GM18909 (cell line): Measurements from ENCODE around the gene KLRF1.

ENCODE experiments used
- ATAC-seq: cut with Tn5 transposase; IDR thresholded peaks from one replicate; pipeline ENCODE4 v1.9.1; 2021; ENCODE audit warnings: mild to moderate bottlenecking; ENCODE audit not compliant: unreplicated experiment, poor library complexity

Gene KLRF1, protein sequence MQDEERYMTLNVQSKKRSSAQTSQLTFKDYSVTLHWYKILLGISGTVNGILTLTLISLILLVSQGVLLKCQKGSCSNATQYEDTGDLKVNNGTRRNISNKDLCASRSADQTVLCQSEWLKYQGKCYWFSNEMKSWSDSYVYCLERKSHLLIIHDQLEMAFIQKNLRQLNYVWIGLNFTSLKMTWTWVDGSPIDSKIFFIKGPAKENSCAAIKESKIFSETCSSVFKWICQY

DNA sequence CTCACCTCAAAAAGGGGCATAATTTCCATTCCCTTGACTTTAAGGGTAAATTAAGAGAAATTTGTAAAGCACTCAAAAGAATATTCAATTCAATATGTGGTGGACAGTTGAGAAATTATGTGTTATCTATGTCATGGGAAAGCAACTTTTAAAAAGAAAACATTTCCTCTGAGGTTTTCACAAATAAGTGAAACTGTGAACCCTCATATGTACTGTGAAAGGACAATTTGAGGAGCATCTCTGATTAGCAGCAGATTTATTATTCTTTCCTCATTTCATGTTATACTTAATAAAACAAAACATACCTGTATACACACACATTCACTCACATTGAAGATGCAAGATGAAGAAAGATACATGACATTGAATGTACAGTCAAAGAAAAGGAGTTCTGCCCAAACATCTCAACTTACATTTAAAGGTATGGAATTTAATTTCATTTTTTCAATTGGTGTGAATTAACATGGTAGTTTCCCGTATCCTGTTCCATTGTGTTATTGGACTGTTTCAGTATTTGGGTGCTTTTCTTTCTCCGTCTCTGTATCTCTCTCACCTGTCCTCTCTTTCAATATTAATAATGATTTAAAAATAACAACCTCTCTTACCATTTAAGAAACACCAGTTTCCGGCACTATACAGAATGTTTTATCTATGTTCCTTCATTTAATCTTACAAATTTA, at the start of gene KLRF1:
KLRF1 (plus strand) TSS at position 273 of the 680 bp plus-strand sequence; CDS start at position 337, 64 bp downstream.
- ATAC-seq: no peak

DNA sequence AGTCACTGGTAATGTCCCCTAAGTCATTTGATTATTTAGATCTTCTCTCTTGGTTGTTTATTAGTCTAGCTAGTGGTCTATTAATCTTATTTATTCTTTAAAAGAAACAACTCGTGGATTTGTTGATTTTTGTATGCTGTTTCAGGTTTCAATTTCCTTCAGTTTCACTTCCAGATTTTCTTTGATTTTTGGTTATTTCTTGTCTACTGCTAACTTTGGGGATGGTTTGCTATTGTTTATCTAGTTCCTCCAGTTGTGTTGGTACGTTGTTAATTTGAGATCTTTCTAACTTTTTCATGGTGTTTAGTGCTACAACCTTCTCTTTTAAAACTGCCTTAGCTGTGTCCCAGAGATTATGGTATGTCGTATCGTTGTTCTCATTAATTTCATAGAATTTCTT, 48.1 kb upstream of the KLRF1 start:
- no peak for ATAC-seq

- no peak for ATAC-seq
These were observed 45.9 kb upstream of the KLRF1 start for GRCh38 chr12:9781360-9781759.

DNA sequence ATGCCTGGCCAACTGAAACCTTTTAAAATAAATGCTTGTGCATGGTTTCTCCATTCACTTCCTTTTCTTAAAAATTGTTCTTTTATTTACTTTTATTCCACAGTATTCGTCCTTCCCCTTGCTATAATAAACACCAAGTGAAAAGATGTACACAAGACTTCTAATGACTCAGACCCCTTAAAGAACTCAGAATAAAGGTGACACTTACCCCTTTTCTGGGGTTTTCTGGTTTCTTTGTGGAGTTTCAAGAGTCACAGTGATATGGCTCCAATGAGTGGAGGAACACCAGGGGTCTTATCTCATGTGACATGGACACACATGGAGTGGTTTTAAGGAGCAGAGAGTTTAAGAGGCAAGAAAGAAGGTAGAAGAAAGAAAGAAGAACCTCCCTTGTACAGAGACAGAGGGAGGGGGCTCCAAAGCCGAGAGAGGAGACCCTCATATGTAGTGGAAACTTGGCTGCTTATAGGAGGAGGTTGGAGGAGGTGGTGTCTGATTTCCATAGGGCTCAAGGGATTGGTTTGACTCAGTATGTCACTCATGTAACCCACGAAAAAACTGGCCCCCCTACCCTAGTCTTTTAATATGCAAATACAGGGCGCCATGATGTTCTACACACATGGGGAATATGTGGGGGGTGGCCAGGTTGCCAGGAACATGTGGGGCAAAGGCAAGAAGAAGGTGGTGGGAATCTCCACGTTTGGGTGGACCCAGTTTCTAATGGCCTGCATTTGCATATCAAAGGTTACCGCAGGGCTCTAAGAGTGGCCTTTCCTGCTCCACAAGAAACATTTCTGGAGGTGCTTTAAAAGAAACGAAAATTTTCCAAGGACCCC, 44.5 kb upstream of the KLRF1 start:
- ATAC-seq: no peak

DNA sequence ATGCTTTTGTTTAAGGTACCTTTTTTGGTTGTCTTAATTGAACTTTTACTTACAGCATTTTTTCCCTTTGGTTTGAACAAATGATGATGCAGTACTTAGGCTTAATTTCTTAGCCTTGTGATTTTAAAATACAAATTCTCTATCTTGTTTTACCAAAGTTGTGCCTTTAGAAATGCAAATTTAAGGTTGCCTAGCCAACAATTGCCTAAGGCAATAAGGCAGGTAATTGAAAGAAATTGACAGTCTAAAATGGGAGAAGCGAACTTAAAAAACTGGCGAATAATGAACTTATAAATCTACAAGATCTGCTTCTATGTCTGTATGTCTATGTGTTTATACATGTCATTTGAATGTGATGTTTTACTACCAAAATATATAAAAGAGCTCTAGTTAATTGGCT, 43.0 kb upstream of the KLRF1 start:
- no peak for ATAC-seq

- ATAC-seq: no peak
These were observed 42.5 kb upstream of the KLRF1 start for GRCh38 chr12:9784816-9785215.

DNA sequence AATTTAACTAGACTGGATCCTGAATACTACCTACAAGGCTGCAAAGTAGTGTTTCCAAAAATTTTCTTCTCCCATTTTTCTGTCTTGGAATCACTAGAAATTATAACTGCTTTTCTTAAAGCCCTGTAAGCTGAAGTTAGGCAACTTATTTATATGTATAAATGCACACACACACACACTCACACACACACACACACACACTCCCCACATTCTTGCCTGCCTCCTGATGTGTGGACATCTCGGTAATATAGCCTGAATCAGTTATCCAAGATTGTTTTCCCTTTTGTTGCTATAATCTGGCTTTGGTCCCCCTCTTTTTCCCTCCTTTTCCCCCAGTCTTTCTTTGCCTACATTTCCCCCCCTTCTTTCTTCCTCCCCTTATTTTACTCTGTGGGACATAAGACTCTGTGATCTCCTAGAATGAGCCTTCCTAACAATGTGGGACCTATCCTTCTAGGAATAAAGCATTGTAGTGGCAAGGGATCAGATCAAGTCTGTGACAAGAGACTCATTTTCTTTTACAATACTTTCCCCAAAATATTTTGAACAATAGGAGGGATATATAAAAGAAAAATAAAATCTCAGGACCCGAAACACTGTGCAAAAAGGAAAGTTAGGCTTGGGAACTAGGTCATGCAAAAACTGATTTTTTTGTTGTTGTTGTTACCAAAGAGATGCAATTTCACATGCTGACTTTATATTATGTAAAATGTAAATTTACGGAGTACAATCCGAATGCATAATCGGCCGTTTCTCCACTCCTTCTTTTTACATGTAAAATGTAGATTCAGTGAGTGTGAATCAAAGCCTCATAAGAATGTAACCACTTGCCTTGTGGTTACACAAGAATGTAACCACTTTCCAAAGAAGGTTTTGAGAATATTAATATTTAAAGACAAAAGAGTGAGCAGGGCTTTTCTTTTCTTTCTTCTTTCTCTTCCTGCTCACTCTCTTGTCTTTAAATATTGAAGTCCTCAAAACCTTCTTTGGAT, 40.3 kb upstream of the KLRF1 start:
- no peak for ATAC-seq

GRCh38 chr12:9792185-9792900, 34.9 kb upstream of the KLRF1 start:
- ATAC-seq: no peak

- ATAC-seq: no peak
These were observed 34.2 kb upstream of the KLRF1 start for GRCh38 chr12:9792961-9793617.

DNA sequence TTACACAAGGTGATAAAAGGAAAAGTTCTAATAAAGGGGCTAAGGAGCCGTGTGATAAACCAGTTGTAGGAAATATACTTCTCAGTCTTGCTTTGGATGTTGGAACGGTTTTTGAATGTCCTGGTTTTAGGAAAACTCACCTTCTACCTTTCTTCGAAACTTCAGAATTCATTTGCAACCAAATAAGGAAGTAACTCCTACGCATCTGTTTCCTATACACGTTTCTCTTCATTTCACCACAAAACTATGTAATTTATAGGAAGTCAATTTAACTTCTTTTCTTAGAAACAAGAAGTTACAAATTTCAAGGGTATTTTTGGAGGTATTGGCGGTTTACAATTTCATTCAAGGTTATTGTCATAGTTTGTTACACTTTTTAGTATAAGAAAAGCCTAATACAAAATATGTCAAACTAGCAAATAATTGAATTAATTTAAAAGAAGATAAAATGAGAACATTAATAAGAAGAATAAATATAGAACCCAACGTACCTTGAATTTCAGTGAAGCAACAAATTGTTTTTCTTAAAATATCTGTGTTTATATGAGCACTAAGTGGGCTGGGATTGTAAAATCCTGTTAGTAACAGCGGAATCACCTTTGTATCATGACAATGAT, 33.4 kb upstream of the KLRF1 start:
- no peak for ATAC-seq

DNA sequence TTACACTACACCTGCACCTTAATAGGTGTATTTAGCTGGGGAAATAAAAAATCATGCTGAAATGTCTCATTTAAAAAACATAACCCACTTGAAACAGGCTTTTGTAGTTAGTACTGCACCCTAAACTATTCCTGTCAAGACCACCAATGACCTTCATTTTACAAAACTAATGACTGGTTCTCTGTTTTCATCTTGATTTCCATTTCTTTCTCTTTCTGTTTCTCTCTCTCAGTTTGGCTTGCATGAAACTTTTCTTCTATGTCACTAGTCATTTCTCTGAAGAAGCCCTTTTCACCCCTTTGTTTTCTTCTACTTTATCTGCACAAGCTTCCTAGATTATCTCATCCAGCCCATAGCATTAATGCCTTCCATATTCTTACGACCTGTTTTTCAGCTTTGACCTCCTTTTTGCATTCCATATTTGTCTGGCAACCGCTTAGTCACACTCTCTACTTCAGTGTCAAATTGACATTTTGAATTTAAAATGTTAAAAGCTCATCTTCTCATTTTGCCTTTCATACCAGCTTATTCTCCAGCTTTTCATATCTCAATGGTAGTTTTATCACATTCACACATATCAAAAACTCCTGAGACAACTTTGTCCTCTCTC, 32.7 kb upstream of the KLRF1 start:
- no peak for ATAC-seq

DNA sequence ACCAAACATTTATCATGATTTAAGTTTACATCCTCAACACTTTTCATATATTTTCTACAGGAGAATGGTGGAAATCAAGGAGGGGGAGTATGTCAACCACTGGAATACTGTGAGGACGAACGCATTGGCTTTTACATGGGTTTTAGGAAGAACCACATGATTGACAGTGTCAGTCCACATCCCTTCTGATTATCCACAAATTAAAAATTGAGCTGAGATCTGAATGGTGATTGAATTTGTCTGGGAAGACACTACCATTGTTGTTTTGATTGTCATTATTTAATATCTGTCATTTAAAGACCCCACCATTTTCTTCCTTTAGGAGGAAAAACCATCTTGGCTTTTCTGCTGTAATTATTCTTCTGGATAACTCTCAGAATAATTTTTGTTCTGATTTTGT, 31.3 kb upstream of the KLRF1 start:
- ATAC-seq: no peak

DNA sequence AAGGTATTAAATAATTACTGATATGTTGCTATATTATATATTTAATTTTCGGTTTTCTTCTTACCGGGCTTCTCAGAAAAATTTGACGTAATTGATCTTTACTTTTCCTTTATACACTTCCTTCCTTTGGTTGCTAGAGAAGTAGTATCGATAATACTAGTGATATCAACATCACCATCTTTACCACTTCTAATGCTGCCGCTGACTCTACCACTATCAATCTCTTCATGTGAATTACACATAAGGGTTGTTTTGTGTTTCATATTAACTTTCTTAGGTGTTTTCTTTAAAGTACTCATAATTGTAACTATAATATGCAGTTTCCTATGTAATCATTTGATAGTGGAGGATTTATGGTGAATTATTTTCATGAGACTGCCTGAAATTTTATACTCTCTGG, 30.9 kb upstream of the KLRF1 start:
- ATAC-seq: no peak

DNA sequence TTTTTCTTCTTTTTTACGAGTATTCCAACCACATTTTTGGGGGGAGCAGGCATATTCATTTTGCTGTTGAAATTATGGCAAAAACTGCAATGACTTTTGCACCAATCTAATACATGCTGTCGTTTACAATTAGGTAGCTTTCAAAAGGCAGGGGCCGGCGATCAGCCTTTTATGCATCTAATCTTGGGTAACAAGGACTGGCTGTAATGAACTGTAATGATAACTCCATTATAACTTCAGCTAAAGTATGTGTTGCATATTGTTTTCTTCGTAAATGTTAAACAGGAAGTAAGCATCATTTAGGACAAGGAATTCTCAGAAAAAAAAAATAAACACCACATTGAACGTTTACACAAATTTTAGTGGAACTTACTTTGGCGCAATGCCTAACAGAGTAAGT, 30.3 kb upstream of the KLRF1 start:
- no peak for ATAC-seq

- ATAC-seq: peak; percentile 98
These were observed 29.3 kb upstream of the KLRF1 start for GRCh38 chr12:9797722-9798619.

GRCh38 chr12:9799961-9800360, 27.3 kb upstream of the KLRF1 start:
- ATAC-seq: no peak

DNA sequence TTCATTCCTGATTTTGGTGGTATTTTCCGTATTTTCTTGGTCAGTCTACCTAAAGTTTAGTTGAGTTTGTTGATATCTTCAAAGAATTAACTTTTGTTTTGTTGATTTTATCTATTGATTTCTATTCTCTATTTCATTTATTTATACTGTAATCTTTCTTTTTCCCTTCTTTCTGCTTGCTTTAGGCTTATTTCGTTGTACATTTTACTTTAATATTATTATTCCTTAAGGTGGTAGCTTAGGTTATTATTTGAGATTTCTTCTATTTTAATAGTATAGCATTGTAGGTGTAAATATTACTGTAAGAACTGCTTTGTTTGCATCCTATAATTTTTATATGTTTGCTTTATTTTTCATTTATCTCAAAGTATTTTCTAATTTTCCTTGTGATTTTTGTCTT, 21.4 kb upstream of the KLRF1 start:
- no peak for ATAC-seq
